Raji (cell line): Measurements from ENCODE around the gene MYO9B.

Experiments used
- POLR2A ChIP-seq: IDR thresholded peaks from 2 replicates; pipeline ENCODE4 v1.6.1; 2011; ENCODE audit warnings: low read depth, low read length, control low read depth; ENCODE audit not compliant: insufficient read depth

The MYO9B gene

DNA sequence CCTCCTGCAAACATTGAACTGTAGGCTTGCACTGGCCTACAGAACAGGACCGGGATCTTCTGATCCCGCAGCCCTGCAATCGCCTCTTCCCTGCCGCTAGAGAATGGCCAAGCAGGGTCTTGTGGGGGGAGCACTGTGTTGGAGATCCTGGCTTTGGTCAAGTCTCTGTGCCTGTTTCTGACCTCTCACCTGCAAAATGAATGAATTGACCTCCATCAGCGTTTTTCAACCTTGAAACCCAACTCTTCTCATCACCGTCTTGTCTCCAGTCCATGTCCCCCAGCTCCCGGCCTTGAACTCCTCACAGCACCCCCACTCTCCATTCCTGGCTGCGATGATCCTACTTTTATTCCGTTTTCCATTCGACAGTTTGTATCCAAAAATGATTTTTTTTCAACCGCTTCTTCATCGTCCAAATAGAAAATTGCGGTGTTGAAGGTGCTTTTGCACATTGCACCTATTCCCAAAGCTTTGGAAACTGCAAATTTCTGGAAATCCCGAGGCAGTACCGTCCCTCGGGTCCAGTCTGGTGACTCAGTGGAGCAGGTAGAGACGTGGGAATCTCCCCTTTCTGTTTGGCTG is 2.0 kb downstream of the MYO9B start:
- no peak for TF ChIP-seq POLR2A

- TF ChIP-seq POLR2A: no peak
Observed at GRCh38 chr19:17078036-17078919, 2.7 kb downstream of the MYO9B start.

DNA sequence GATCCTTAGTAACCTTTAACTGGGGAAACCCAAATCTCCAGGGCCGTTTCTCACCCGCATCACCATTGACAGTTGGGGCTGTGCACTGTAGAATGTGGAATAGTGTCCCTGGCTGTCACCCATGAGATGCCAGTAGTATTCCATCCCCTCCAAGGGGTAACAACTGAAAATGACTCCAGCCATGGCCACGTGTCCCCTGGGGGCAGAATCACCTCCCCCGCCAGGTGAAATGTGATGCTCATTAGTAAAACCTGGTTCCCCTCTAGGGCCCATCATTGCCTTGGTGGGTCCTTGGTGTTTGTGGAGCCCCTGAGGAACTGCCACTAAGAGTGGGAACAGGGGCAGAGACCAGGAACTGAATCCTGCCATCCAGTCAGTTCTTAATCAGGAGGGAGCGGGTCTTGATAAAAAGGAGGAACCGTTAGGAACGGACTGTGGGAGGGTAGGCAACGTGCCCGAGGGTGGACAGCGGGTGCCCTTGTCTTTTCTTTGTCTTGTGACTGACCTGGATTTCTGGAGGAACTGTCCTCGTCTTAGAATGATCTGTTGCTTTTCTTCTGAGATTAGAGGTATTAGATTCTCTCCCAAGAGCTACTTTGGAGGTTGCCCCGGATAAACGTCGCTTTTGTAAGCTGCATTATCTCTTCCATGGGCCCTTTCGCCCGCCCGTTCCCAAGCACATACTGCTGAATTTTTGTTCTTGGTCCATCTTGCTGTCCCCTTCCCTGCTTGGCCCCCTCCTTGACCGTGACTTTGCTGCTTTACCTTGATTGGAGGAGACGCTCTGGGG is 3.5 kb downstream of the MYO9B start:
- TF ChIP-seq POLR2A: no peak

- TF ChIP-seq POLR2A: no peak
Observed at GRCh38 chr19:17079710-17080439, 4.3 kb downstream of the MYO9B start.

DNA sequence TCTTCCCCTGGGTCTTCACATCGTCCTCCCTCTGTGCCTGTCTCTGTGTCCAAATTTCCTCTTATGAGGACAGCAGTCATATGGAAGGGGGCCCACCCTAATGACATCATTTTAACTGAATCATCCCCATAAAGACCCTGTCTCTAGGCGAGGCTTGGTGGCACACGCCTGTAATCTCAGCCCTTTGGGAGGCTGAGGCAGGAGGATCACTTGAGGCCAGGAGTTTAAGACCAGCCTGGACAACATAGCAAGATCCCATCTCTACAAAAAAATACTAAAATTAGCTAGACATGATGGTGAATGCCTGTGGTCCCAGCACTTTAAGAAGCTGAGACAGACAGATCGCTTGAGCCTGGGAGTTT is 4.8 kb downstream of the MYO9B start:
- TF ChIP-seq POLR2A: no peak

- TF ChIP-seq POLR2A: no peak
Observed at GRCh38 chr19:17081672-17082630, 6.4 kb downstream of the MYO9B start.

- no peak for TF ChIP-seq POLR2A
Observed at GRCh38 chr19:17086120-17086519, 10.5 kb downstream of the MYO9B start.

DNA sequence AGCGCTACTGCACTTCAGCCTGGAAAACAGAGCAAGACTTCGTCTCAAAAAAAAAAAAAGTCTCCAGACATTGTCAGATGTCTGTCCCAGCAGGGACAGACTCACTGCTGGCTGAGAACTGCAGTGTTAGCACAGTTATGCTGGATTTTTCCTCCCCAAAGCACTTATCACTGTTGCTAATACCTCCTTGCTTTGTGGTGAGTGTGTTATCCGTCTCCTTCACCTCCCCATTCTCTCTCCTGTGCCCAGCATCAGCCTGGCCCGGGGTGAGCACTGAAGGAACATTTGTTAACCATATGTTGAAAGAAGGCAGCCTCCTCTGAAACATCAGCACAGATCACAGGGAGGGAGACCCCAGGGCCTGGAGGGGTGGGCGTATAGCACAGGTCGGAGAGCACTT is 11.3 kb downstream of the MYO9B start:
- TF ChIP-seq POLR2A: no peak

DNA sequence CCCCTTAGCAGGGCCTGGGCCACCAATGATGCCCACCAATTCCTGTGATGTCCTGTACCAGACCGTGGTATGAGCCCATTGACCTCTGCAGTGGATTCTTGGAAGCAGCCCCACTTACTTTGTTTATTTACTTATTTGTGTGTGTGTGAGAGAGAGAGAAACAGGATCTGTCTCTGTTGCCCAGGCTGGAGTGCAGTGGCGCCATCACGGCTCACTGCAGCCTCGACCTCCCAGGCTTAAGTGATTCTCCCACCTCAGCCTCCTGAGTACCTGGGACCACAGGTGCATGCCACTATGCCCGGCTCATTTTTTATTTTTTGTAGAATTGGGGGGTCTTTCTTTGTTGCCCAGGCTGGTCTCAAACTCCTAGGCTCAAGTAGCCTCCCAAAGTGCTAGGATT is 13.0 kb downstream of the MYO9B start:
- no peak for TF ChIP-seq POLR2A

DNA sequence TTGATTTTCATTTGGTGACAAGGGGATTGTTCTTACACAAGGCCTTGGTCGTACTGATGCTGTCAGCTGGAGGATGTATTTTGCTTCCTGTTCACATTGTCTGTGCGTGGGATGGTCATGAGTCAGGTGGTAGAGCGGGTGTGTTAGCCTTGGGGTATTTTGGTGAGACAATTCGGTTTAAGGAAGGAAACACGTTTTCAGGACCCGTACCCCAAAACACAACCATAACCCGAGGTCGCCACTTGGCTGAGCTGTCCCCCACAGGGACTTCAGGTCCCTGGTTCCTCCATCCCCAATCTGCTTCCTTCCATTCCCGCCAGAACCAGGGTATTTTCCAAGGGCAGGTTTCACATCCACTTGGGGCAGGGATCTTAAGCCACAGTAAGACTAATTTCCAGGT is 15.0 kb downstream of the MYO9B start:
- no peak for TF ChIP-seq POLR2A

- no peak for TF ChIP-seq POLR2A
Observed at GRCh38 chr19:17091758-17092333, 16.3 kb downstream of the MYO9B start.

DNA sequence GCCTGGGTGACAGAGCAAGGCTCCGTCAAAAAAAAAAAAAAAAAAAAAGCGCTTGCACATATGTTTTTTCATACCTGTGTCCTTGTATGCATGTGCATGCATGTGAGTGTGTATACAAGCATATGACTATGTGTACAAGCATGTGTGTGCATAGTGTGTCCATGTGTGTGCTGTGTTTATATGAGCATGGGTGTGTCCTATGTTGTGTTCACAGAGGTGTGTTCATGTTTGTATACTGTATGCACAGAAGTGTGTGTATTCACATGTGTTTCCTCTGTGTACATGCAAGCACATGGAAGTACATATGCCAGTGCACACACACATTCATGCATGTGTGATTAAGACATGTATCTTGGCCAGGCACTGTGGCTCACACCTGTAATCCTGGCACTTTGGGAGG is 17.1 kb downstream of the MYO9B start:
- TF ChIP-seq POLR2A: no peak

- TF ChIP-seq POLR2A: no peak
Observed at GRCh38 chr19:17095141-17095919, 19.8 kb downstream of the MYO9B start.
